ENCODE data around the gene PICALM. TPM values are rescaled to one million over a fixed set of nuclear protein-coding genes. Genes with fewer than 3 reads are reported as not detected.
A peak's percentile ranks its signal among the peaks of the same experiment; 100 is the strongest.

Gene PICALM
- total and polyA plus RNA-seq, 9 donors, result 103 to 274 (median 206) TPM

DNA sequence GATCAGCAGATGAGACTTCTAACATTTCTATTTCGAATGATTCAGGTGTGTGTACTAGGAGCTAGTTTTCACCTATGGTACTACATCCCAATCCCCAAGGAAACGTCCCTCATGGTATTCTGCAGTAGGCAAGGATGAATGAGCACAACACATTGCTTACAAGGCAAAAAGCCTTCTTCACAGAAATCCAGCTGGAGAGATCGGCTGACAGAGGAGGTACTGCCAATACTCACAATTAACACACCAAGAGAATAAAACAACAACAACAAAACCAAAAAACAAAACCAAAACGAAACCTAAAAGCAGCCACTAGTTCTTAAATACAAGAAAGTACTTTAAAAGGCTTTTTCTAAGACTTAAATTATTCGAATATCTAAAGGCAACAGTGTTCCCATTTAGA, 101.4 kb downstream of the PICALM start:
- H3K4me3 ChIP-seq, result no peak overlapping the region
- no peaks in the 10 kb centered on the region for H3K36me3 ChIP-seq
- intact Hi-C loops (cut with DNase I), result no loop called here
- DNase-seq, result no peak
- H3K27me3 ChIP-seq, result no peaks in the 10 kb centered on the region
- 38 to 49% (median 49%) methylated on average over 5 of the region's 5 CpGs for WGBS, 3 donors
- TF ChIP-seq CTCF (IDR thresholded peaks at IDR 0.05), result no peak
- no peak for TF ChIP-seq POLR2A (IDR thresholded peaks at IDR 0.05)
- TF ChIP-seq EP300 (IDR thresholded peaks at IDR 0.05), result no peak
- peaks cover 16% of the 10 kb centered on the region for H3K4me1 ChIP-seq (ENCODE audit: insufficient read depth)
- H3K27ac ChIP-seq, result peak overlapping the region in 1 of 2 donors; percentile 53
- H3K9me3 ChIP-seq, result no peaks in the 10 kb centered on the region

GRCh38 chr11:85965202-85965601, 103.7 kb downstream of the PICALM start:
- Histone ChIP-seq H3K4me3 (no peak overlapping the region), H3K27ac (no peak overlapping the region), H3K9me3 (no peaks in the 10 kb centered on the region), H3K4me1 (ENCODE audit: insufficient read depth) (peaks cover 17% of the 10 kb centered on the region), H3K36me3 (no peaks in the 10 kb centered on the region), H3K27me3 (no peaks in the 10 kb centered on the region)
- intact Hi-C loops (cut with DNase I), result no loop called here
- no peak for DNase-seq
- no peak for TF ChIP-seq EP300 (IDR thresholded peaks at IDR 0.05)
- TF ChIP-seq CTCF (IDR thresholded peaks at IDR 0.05), result no peak
- TF ChIP-seq POLR2A (IDR thresholded peaks at IDR 0.05), result no peak
- WGBS, 3 donors, result 80 to 86% (median 84%) methylated on average over 2 of the region's 2 CpGs

- H3K4me3 ChIP-seq, result no peak overlapping the region
- intact Hi-C loops (cut with DNase I), result no loop called here
- TF ChIP-seq POLR2A (IDR thresholded peaks at IDR 0.05) (no peak), EP300 (IDR thresholded peaks at IDR 0.05) (no peak), CTCF (IDR thresholded peaks at IDR 0.05) (no peak)
- WGBS, 3 donors, result 26 to 38% (median 32%) methylated on average over 5 of the region's 5 CpGs
- H3K4me1 ChIP-seq (ENCODE audit: insufficient read depth), result peaks cover 13% of the 10 kb centered on the region
- H3K27ac ChIP-seq, result no peak overlapping the region
- no peaks in the 10 kb centered on the region for H3K27me3 ChIP-seq
- no peak for DNase-seq
- no peaks in the 10 kb centered on the region for H3K9me3 ChIP-seq
- H3K36me3 ChIP-seq, result no peaks in the 10 kb centered on the region
Observed at GRCh38 chr11:85961930-85962363, 106.9 kb downstream of the PICALM start.

DNA sequence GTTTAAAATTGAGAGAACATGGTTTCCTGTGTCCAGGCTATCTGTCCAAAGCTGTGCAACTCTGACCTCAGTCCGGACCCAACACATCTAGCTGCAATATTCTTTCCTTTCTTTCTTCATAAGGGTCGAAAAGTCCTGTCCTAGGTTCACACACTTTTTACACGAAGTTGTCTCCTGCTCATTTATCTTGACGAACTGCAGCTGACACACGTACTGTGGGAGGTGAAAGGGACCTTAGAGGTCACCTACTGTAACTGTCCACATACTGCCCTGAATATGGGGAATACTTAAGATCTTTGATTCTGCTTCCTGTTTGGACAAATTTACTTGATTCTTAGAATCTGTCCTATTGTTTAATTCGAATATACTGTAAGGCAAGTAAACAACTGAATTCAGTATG, 107.8 kb downstream of the PICALM start:
- TF ChIP-seq CTCF (IDR thresholded peaks at IDR 0.05), result no peak
- TF ChIP-seq POLR2A (IDR thresholded peaks at IDR 0.05), result no peak
- no peak for TF ChIP-seq EP300 (IDR thresholded peaks at IDR 0.05)
- Histone ChIP-seq H3K9me3 (no peaks in the 10 kb centered on the region), H3K36me3 (no peaks in the 10 kb centered on the region), H3K4me1 (ENCODE audit: insufficient read depth) (peaks cover 15% of the 10 kb centered on the region), H3K27ac (no peak overlapping the region), H3K4me3 (no peak overlapping the region), H3K27me3 (no peaks in the 10 kb centered on the region)
- WGBS, 3 donors, result 34 to 38% (median 35%) methylated on average over 6 of the region's 6 CpGs
- intact Hi-C loops (cut with DNase I), result no loop called here
- no peak for DNase-seq
